IMR-90 (cell line): ENCODE measurements around the gene PCIF1. TPM values are rescaled to one million over a fixed set of nuclear protein-coding genes. Genes with fewer than 3 reads are reported as not detected.
A peak's percentile ranks its signal among the peaks of the same experiment; 100 is the strongest.
"Not testable (repeated sequence)": the region's sequence is repeated elsewhere in the genome, so short reads cannot be mapped to it uniquely, and the experiment has no call there.

Experiments used
- ATAC-seq: fragments of 200-7000 bp; cut with Tn5 transposase; 2 replicates; pipeline ENCODE4 v1.9.1; 2020; ENCODE audit warnings: low read depth, mild to moderate bottlenecking, moderate library complexity
- BruUV-seq: library from RNA; stranded (reverse); fragments of 400-500 nt; replicated peaks from 2 replicates; lab custom pipeline; 2021; lab: Mats Ljungman, UMichigan
- CTCF ChIA-PET: fragments of 300-600 bp; formaldehyde crosslinking; extraction: SDS; loops from one replicate; lab custom pipeline; 2021; ENCODE audit warnings: antibody characterized with exemption; lab: Yijun Ruan, JAX
- POLR2A ChIA-PET: fragments of 300-600 bp; sonication (Branson Sonifier 250); formaldehyde crosslinking; loops from one replicate; lab custom pipeline; 2022; ENCODE audit warnings: antibody characterized with exemption; ENCODE audit not compliant: unreplicated experiment; lab: Charles Lee
- DNase-seq: peaks from one replicate; pipeline ENCODE4 v3.0.0; 2013
- H2AFZ ChIP-seq: replicated peaks from 2 replicates; pipeline ENCODE3; 2013; ENCODE audit warnings: low read length, mild to moderate bottlenecking; ENCODE audit not compliant: poor library complexity
- H2AK5ac ChIP-seq: 2 replicates; pipeline ENCODE4 v1.6.1; 2013; ENCODE audit warnings: low read depth, low read length, inconsistent platforms
- H2AK9ac ChIP-seq: replicated peaks from 2 replicates; pipeline ENCODE3; 2013; ENCODE audit warnings: mild to moderate bottlenecking, low read depth, low read length, moderate library complexity; ENCODE audit not compliant: poor library complexity
- H2BK120ac ChIP-seq: 2 replicates; pipeline ENCODE4 v1.6.1; 2013; ENCODE audit warnings: low read depth, low read length, inconsistent platforms
- H2BK15ac ChIP-seq: 3 replicates; pipeline ENCODE4 v1.6.1; 2013; ENCODE audit warnings: low read depth, low read length, inconsistent platforms
- H2BK20ac ChIP-seq: 2 replicates; pipeline ENCODE4 v1.6.1; 2013; ENCODE audit warnings: low read depth, mild to moderate bottlenecking, inconsistent platforms, low read length, moderate library complexity
- H2BK5ac ChIP-seq: 2 replicates; pipeline ENCODE4 v1.6.1; 2013; ENCODE audit warnings: mild to moderate bottlenecking, low read depth, low read length, inconsistent platforms; ENCODE audit not compliant: poor library complexity, severe bottlenecking
- H3K14ac ChIP-seq: replicated peaks from 2 replicates; pipeline ENCODE4 v1.6.1; 2013; ENCODE audit warnings: low read depth, low read length, inconsistent platforms
- H3K18ac ChIP-seq: 2 replicates; pipeline ENCODE4 v1.6.1; 2013; ENCODE audit warnings: low read depth, low read length, control low read depth
- H3K23ac ChIP-seq: 2 replicates; pipeline ENCODE4 v1.6.1; 2013; ENCODE audit warnings: low read depth, low read length, inconsistent platforms
- H3K27ac ChIP-seq: 2 replicates; pipeline ENCODE4 v1.5.1; 2013; ENCODE audit warnings: mild to moderate bottlenecking, control low read depth, low read length; ENCODE audit not compliant: insufficient read depth
- H3K27me3 ChIP-seq: 2 replicates; pipeline ENCODE4 v1.6.1; 2013; ENCODE audit warnings: low read length; ENCODE audit not compliant: control insufficient read depth, insufficient read depth
- H3K36me3 ChIP-seq: 2 replicates; pipeline ENCODE4 v1.6.1; 2013; ENCODE audit warnings: low read length, mixed read lengths; ENCODE audit not compliant: control insufficient read depth, insufficient read depth
- H3K4ac ChIP-seq: 2 replicates; pipeline ENCODE4 v1.6.1; 2013; ENCODE audit warnings: low read depth, low read length, inconsistent platforms
- H3K4me1 ChIP-seq: 2 replicates; pipeline ENCODE4 v1.6.1; 2013; ENCODE audit warnings: low read length, mixed read lengths; ENCODE audit not compliant: control insufficient read depth, insufficient read depth
- H3K4me2 ChIP-seq: 2 replicates; pipeline ENCODE4 v1.6.1; 2013; ENCODE audit warnings: low read depth, mild to moderate bottlenecking, control low read depth, low read length, moderate library complexity
- H3K4me3 ChIP-seq: 2 replicates; pipeline ENCODE4 v1.5.1; 2013; ENCODE audit warnings: low read depth, mild to moderate bottlenecking, control low read depth, low read length, moderate library complexity; ENCODE audit not compliant: insufficient read depth
- H3K56ac ChIP-seq: 2 replicates; pipeline ENCODE4 v1.6.1; 2013; ENCODE audit warnings: low read length, inconsistent platforms; ENCODE audit not compliant: insufficient read depth; ENCODE audit errors: extremely low read depth
- H3K79me1 ChIP-seq, 2 experiments: 2 replicates each; pipeline ENCODE4 v1.6.1; 2013; ENCODE audit warnings: low read length in 2 of 2, inconsistent platforms in 1 of 2, low read depth in 1 of 2
- H3K9ac ChIP-seq: 2 replicates; pipeline ENCODE4 v1.6.1; 2013; ENCODE audit warnings: low read depth, low read length, control low read depth
- H3K9me1 ChIP-seq: 2 replicates; pipeline ENCODE4 v1.6.1; 2013; ENCODE audit warnings: low read length, inconsistent platforms; ENCODE audit not compliant: insufficient read depth
- H3K9me3 ChIP-seq: 2 replicates; pipeline ENCODE4 v1.6.1; 2013; ENCODE audit warnings: low read length; ENCODE audit not compliant: control insufficient read depth, insufficient read depth
- H4K20me1 ChIP-seq: 2 replicates; pipeline ENCODE4 v1.6.1; 2013; ENCODE audit warnings: low read length, inconsistent platforms; ENCODE audit not compliant: insufficient read depth
- H4K5ac ChIP-seq: 2 replicates; pipeline ENCODE4 v1.6.1; 2013; ENCODE audit warnings: mild to moderate bottlenecking, low read depth, low read length, control low read depth
- H4K8ac ChIP-seq, 2 experiments: 2 replicates each; pipeline ENCODE4 v1.6.1; 2013; ENCODE audit warnings: low read depth in 2 of 2, low read length in 2 of 2, control low read depth in 1 of 2, inconsistent platforms in 1 of 2
- H4K91ac ChIP-seq: 2 replicates; pipeline ENCODE4 v1.6.1; 2013; ENCODE audit warnings: low read depth, low read length, inconsistent platforms; ENCODE audit not compliant: insufficient read depth
- FOS ChIP-seq: fragments of 150-350 bp; IDR thresholded peaks from 2 replicates; pipeline ENCODE4 v1.6.1; 2016; ENCODE audit warnings: low read depth, low read length
- WGBS, 2 experiments: methylation state at CpG; one replicate each; pipeline versions ENCODE4 v1.1.5 to v1.1.7; 2013; ENCODE audit warnings: missing lambda C conversion rate in 2 of 2; ENCODE audit not compliant: insufficient read length in 1 of 2; ENCODE audit errors: extremely low coverage in 2 of 2; 5-methylcytosine and 5-hydroxymethylcytosine counted together
- dilution Hi-C: fragments of 300-500 bp; cut with HindIII; formaldehyde crosslinking; loops from one replicate; pipeline ENCODE4 v1.14.3; 2018; ENCODE audit warnings: low sequenced_read_pairs; ENCODE audit not compliant: unreplicated experiment
- in situ Hi-C: fragments of 300-500 bp; cut with MboI; formaldehyde crosslinking; loops from 3 replicates; pipeline ENCODE4 v1.14.3; 2019; ENCODE audit warnings: low sequenced_read_pairs, inconsistent platforms, mixed read lengths
- intact Hi-C: fragments of 100-400 bp; cut with micrococcal nuclease; formaldehyde crosslinking; loops from 2 replicates; pipeline ENCODE4 v1.10.0; 2022
- polyA plus RNA-seq, 3 experiments: library from polyadenylated mRNA; depleted of rRNA; stranded (reverse); fragments of >200 nt; gene quantifications; 2 replicates each; pipeline ENCODE4 v1.2.3, GENCODE V29; 2012; ENCODE audit warnings: low replicate concordance in 1 of 3
- total RNA-seq: library from RNA; depleted of rRNA; stranded (reverse); fragments of >200 nt; gene quantifications from 2 replicates; pipeline ENCODE4 v1.2.3, GENCODE V29; 2012
- TF ChIP-seq, protein P1 (sequence below): fragments of 150-350 bp; IDR thresholded peaks from 2 replicates; pipeline ENCODE4 v1.6.1; 2016; ENCODE audit warnings: low read depth, mild to moderate bottlenecking, low read length, moderate library complexity, borderline replicate concordance

The PCIF1 gene
- total and polyA plus RNA-seq, 2 of the 4 experiments (the other 2 are of a cell fraction) = 5.4 to 18.3 TPM

DNA sequence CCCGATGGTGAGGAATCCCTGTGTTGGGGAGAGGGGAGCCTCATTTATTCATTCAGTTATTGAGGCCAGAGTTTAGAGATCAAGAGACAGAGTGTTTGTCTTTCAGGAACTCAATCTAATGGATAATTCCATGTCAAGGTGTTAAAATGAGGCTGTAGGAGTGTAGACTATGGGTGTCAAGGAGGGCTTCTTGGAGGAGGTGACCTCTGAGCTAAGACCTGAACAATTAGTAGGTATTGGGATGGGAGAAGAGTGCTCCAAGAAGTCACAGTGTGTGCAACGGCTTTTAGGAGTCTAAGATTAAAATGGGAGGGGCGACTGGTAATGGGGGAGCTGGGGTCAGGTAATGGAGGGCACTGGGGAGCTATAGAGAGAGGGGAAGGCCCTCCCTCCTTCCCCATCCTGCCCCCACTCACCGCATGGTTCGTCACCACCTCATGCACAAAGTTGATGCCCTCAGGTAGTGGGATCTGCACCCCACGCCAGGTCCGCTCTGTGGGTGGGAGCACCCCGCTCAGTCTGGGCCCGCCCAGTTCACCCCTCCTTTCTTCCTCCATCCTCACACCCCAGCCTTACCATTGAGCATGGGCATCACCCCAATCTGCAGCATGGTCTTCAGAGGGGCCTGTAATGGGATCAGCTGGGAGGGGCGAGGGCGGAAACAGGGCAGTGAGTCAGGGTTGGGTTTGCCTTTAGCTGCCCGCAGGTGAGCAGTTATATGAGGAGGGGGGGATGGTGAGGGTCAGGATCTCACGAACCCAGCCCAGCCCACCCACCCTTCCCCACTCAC, 35.2 kb upstream of the PCIF1 start:
- Histone ChIP-seq H3K9me3 (no peaks in the 10 kb centered on the region), H2BK20ac (no peak overlapping the region), H3K4me1 (no peaks in the 10 kb centered on the region), H3K4ac (no peak overlapping the region), H3K18ac (no peak overlapping the region), H4K5ac (no peak overlapping the region), H2BK5ac (no peak overlapping the region), H3K9me1 (no peaks in the 10 kb centered on the region), H3K36me3 (peaks cover 54% of the 10 kb centered on the region), H2AK9ac (peak overlapping the region; percentile 48), H2AFZ (no peak overlapping the region), H3K27me3 (no peaks in the 10 kb centered on the region), H2BK120ac (no peak overlapping the region), H3K4me3 (no peak overlapping the region), H3K14ac (no peak overlapping the region), H3K9ac (no peak overlapping the region), H4K8ac (no peak overlapping the region), H3K4me2 (no peak overlapping the region), H3K56ac (no peak overlapping the region), H3K23ac (no peak overlapping the region), H4K20me1 (no peaks in the 10 kb centered on the region), H3K27ac (no peak overlapping the region), H2AK5ac (no peak overlapping the region), H3K79me1 (peaks cover 0 to 14% of the 10 kb centered on the region in 2 experiments; a peak in 1 of 4 replicates), H2BK15ac (no peak overlapping the region), H4K91ac (no peak overlapping the region)
- TF ChIP-seq, protein P1, sequence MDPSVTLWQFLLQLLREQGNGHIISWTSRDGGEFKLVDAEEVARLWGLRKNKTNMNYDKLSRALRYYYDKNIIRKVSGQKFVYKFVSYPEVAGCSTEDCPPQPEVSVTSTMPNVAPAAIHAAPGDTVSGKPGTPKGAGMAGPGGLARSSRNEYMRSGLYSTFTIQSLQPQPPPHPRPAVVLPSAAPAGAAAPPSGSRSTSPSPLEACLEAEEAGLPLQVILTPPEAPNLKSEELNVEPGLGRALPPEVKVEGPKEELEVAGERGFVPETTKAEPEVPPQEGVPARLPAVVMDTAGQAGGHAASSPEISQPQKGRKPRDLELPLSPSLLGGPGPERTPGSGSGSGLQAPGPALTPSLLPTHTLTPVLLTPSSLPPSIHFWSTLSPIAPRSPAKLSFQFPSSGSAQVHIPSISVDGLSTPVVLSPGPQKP = no peak
- TF ChIP-seq FOS = no peak
- DNase-seq (no peak), ATAC-seq (no peak)
- ChIA-PET POLR2A (interaction anchor here (1.0 kb wide), 1 partner anchor 9 kb away, joined by 5 read pairs; no protein-coding TSS in a partner anchor), CTCF (no interaction called here)
- BruUV-seq = TSS peak; percentile 39
- intact Hi-C loops = no loop called here
- no CpG with 5 or more reads among the region's 13 CpGs for WGBS, 2 experiments
- in situ Hi-C loops = no loop called here
- dilution Hi-C loops = no loop called here

DNA sequence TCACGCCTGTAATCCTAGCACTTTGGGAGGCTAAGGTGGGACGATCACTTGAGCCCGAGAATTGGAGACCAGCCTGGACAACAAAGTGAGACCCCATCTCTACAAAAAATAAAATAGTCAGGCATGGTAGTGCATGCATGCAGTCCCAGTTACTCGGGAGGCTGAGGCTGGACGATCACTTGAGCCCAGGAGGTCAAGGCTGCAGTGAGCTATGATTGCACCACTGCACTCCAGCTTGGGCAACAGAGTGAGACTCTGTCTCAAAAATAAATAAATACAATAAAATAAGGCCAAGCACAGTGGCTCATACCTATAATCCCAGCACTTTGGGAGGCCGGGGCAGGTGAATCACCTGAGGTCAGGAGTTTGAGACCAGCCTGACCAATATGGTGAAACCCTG, 33.2 kb upstream of the PCIF1 start:
- CTCF ChIA-PET = not testable (repeated sequence)

More for the DNA sequence above, 33.2 kb upstream of the PCIF1 start:
- H3K18ac ChIP-seq, H3K9me3 ChIP-seq, H4K8ac ChIP-seq, H2BK120ac ChIP-seq, H3K27ac ChIP-seq, H2AK9ac ChIP-seq, H2BK20ac ChIP-seq, H3K9ac ChIP-seq, ATAC-seq, H3K4me3 ChIP-seq, DNase-seq, H2AK5ac ChIP-seq, H3K4me1 ChIP-seq, H3K23ac ChIP-seq, dilution Hi-C loops, H4K91ac ChIP-seq, H3K14ac ChIP-seq, H3K79me1 ChIP-seq, H4K5ac ChIP-seq, H4K20me1 ChIP-seq, H3K4ac ChIP-seq, H2BK5ac ChIP-seq, H2AFZ ChIP-seq, intact Hi-C loops, H3K56ac ChIP-seq, H3K4me2 ChIP-seq, H2BK15ac ChIP-seq, H3K27me3 ChIP-seq, BruUV-seq: not testable (repeated sequence)
- H3K9me1 ChIP-seq = peaks cover 12% of the 10 kb centered on the region
- WGBS, 2 experiments = no CpG with 5 or more reads among the region's 6 CpGs
- H3K36me3 ChIP-seq = peaks cover 53% of the 10 kb centered on the region
- in situ Hi-C loops = loop anchor here (25.0 kb wide), 1 partner anchor 564 kb away; the partner anchor contains the start of gene SDC4
- POLR2A ChIA-PET = interaction anchor here (0.7 kb wide), 1 partner anchor 12 kb away, joined by 10 read pairs; no protein-coding TSS in a partner anchor
